ENCODE data around the gene DERL3. TPM values are rescaled to one million over a fixed set of nuclear protein-coding genes. Genes with fewer than 3 reads are reported as not detected.

Gene DERL3
- total RNA-seq, 2 donors from 2014 or later: 9.1 to 20.2 TPM

GRCh38 chr22:23822101-23822671 is 16.6 kb downstream of the DERL3 start:
- DNase-seq: no peak
- H3K4me1 ChIP-seq: no peaks in the 10 kb centered on the region
- H3K9me3 ChIP-seq: no peaks in the 10 kb centered on the region
- H3K27me3 ChIP-seq: no peaks in the 10 kb centered on the region
- H3K9ac ChIP-seq (ENCODE audit: low read depth in 2 of 2, low read length in 2 of 2): no peak overlapping the region
- H3K36me3 ChIP-seq: peaks cover 32% of the 10 kb centered on the region
- TF ChIP-seq, protein P1, sequence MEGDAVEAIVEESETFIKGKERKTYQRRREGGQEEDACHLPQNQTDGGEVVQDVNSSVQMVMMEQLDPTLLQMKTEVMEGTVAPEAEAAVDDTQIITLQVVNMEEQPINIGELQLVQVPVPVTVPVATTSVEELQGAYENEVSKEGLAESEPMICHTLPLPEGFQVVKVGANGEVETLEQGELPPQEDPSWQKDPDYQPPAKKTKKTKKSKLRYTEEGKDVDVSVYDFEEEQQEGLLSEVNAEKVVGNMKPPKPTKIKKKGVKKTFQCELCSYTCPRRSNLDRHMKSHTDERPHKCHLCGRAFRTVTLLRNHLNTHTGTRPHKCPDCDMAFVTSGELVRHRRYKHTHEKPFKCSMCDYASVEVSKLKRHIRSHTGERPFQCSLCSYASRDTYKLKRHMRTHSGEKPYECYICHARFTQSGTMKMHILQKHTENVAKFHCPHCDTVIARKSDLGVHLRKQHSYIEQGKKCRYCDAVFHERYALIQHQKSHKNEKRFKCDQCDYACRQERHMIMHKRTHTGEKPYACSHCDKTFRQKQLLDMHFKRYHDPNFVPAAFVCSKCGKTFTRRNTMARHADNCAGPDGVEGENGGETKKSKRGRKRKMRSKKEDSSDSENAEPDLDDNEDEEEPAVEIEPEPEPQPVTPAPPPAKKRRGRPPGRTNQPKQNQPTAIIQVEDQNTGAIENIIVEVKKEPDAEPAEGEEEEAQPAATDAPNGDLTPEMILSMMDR (IDR thresholded peaks at IDR 0.05): no peak
- intact Hi-C loops (cut with DNase I): no loop called here
- no peak overlapping the region for H3K27ac ChIP-seq
- no peak overlapping the region for H3K4me3 ChIP-seq

- Histone ChIP-seq H3K27ac (no peak overlapping the region), H3K4me3 (no peak overlapping the region), H3K27me3 (no peaks in the 10 kb centered on the region), H3K9ac (ENCODE audit: low read depth in 2 of 2, low read length in 2 of 2) (no peak overlapping the region), H3K9me3 (no peaks in the 10 kb centered on the region), H3K36me3 (peaks cover 32% of the 10 kb centered on the region), H3K4me1 (no peaks in the 10 kb centered on the region)
- no peak for DNase-seq
- intact Hi-C loops (cut with DNase I): no loop called here
- TF ChIP-seq, protein P1 (IDR thresholded peaks at IDR 0.05): no peak
These were observed 18.0 kb downstream of the DERL3 start for GRCh38 chr22:23820748-23821211.

GRCh38 chr22:23818541-23818940 is 20.3 kb downstream of the DERL3 start:
- no peak overlapping the region for H3K9ac ChIP-seq (ENCODE audit: low read depth in 2 of 2, low read length in 2 of 2)

DNA sequence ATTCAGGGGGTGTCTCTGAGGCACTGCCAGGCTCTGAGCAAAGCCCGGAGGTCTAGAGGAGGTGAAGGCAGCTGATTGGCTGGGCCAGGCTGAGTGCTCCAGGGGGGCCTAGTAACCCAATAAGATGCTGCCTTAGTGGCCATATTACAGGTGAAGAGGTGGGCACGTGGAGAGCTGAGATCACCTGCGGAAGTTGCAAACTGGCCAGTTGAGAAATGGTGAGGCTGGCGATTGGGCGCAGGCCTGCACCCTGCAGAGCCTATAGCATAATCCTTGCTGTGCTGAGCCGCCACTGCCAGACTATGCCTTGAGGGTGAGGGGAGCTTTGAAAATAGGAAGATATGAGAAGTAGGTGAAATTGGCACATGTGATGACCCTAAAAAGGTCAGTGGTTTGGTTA is 21.7 kb downstream of the DERL3 start:
- intact Hi-C loops (cut with DNase I): no loop called here
- H3K9me3 ChIP-seq: no peaks in the 10 kb centered on the region
- TF ChIP-seq, protein P1 (IDR thresholded peaks at IDR 0.05): no peak
- H3K4me3 ChIP-seq: no peak overlapping the region
- no peak overlapping the region for H3K9ac ChIP-seq (ENCODE audit: low read depth in 2 of 2, low read length in 2 of 2)
- H3K27ac ChIP-seq: no peak overlapping the region
- no peak for DNase-seq
- H3K27me3 ChIP-seq: no peaks in the 10 kb centered on the region
- H3K4me1 ChIP-seq: no peaks in the 10 kb centered on the region
- peaks cover 16% of the 10 kb centered on the region for H3K36me3 ChIP-seq

More at GRCh38 chr22:23818541-23818940, 20.3 kb downstream of the DERL3 start:
- no peak for DNase-seq
- TF ChIP-seq, protein P1 (IDR thresholded peaks at IDR 0.05): no peak
- no peaks in the 10 kb centered on the region for H3K4me1 ChIP-seq
- H3K9me3 ChIP-seq: no peaks in the 10 kb centered on the region
- H3K27ac ChIP-seq: no peak overlapping the region
- no peak overlapping the region for H3K4me3 ChIP-seq
- intact Hi-C loops (cut with DNase I): no loop called here
- H3K36me3 ChIP-seq: peaks cover 16% of the 10 kb centered on the region
- H3K27me3 ChIP-seq: no peaks in the 10 kb centered on the region

DNA sequence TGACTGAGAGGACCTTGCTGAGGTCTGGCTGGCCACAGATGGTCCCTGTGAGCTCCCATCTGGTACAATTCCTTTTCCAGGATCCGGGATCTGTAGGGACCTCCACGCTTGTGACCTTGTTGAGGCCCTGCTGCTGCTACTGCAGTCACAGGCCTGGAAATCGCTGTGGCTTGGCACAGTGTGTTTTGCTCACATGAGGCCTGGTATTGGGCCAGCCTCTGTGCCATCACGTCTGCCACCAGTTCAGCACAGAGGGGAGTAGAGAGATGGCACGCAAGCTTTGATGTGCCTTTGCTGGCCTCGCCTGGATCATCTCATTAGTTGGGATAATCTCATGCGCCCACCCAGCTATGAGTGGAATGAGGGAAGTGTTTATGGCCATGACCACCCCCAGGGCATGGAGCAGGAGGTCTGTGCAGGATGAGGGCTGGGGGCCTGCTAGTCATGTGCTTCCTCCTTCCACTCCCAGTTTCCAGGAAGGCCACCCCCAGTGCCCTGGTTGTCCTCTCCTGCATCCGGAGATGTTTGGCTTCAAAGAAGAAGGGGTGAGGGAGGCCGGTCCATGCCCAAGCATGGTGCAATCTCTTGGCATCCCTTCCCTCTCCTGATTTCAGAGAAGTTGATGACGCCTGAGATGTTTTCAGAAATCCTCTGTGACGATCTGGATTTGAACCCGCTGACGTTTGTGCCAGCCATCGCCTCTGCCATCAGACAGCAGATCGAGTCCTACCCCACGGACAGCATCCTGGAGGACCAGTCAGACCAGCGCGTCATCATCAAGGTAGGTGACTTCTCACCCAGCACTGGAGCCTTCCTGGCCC is 22.4 kb downstream of the DERL3 start:
- peaks cover 15% of the 10 kb centered on the region for H3K36me3 ChIP-seq
- DNase-seq: no peak
- H3K27me3 ChIP-seq: no peaks in the 10 kb centered on the region
- no peak overlapping the region for H3K9ac ChIP-seq (ENCODE audit: low read depth in 2 of 2, low read length in 2 of 2)
- TF ChIP-seq, protein P1 (IDR thresholded peaks at IDR 0.05): no peak
- intact Hi-C loops (cut with DNase I): no loop called here
- H3K27ac ChIP-seq: no peak overlapping the region
- no peak overlapping the region for H3K4me3 ChIP-seq
- H3K4me1 ChIP-seq: no peaks in the 10 kb centered on the region
- no peaks in the 10 kb centered on the region for H3K9me3 ChIP-seq
